Measurements from ENCODE around the gene NRSN2. TPM values are rescaled to one million over a fixed set of nuclear protein-coding genes. Genes with fewer than 3 reads are reported as not detected.

Gene NRSN2
- total RNA-seq, 4 donors from 2014 or later, result 1.3 to 4.7 (median 2.2) TPM

- Histone ChIP-seq H3K4me3 (no peak overlapping the region), H3K4me1 (peaks cover 4 to 7% of the 10 kb centered on the region in 2 donors), H3K9me3 (no peaks in the 10 kb centered on the region), H3K27me3 (no peaks in the 10 kb centered on the region), H3K36me3 (no peaks in the 10 kb centered on the region), H3K27ac (no peak overlapping the region)
- TF ChIP-seq CTCF (IDR thresholded peaks at IDR 0.05 in 4 of 5, conservative IDR thresholded peaks at IDR 0.05 in 1 of 5) (no peak), POLR2A (IDR thresholded peaks at IDR 0.05) (no peak)
- intact Hi-C loops (cut with DNase I; ENCODE audit: low total_unique reads), result no loop called here
- DNase-seq (no peak), ATAC-seq (no peak)
- in situ Hi-C loops (cut with MboI; ENCODE audit: low sequenced_read_pairs in 4 of 4), result loop anchor here in 1 of 4 donors (5.0 kb wide), 1 partner anchor 79 kb away; no protein-coding TSS in a partner anchor
Observed at GRCh38 chr20:403582-403957, 56.7 kb downstream of the NRSN2 start.

- intact Hi-C loops (cut with DNase I; ENCODE audit: low total_unique reads), result no loop called here
- H3K4me1 ChIP-seq, result peaks cover 8 to 12% of the 10 kb centered on the region in 2 donors
- no peaks in the 10 kb centered on the region for H3K36me3 ChIP-seq
- no peaks in the 10 kb centered on the region for H3K27me3 ChIP-seq
- in situ Hi-C loops (cut with MboI; ENCODE audit: low sequenced_read_pairs in 4 of 4), result loop anchor here in 1 of 4 donors (5.0 kb wide), 1 partner anchor 78 kb away; no protein-coding TSS in a partner anchor
- no peak overlapping the region for H3K27ac ChIP-seq
- no peaks in the 10 kb centered on the region for H3K9me3 ChIP-seq
- H3K4me3 ChIP-seq, result no peak overlapping the region
- ATAC-seq, result no peak
- DNase-seq, result no peak
- TF ChIP-seq CTCF (IDR thresholded peaks at IDR 0.05 in 4 of 5, conservative IDR thresholded peaks at IDR 0.05 in 1 of 5) (no peak), POLR2A (IDR thresholded peaks at IDR 0.05) (no peak)
Observed at GRCh38 chr20:404088-404487, 57.2 kb downstream of the NRSN2 start.

Other genes starting within 250 kb of the NRSN2 start
- gene DEFB126, start 204.5 kb upstream of the NRSN2 start, total RNA-seq, result not detected
- gene DEFB127, start 189.7 kb upstream of the NRSN2 start, total RNA-seq, result not detected
- gene DEFB128, start 157.4 kb upstream of the NRSN2 start, total RNA-seq, result not detected
- not detected for gene DEFB129, start 119.9 kb upstream of the NRSN2 start, total RNA-seq
- not detected for gene DEFB132, start 89.4 kb upstream of the NRSN2 start, total RNA-seq
- gene C20orf96, start 56.4 kb upstream of the NRSN2 start, total RNA-seq, result 1 to 10 TPM in 1 of 4 donors, under 1 TPM in 2, not detected in 1; 0.19 to 1.5 (median 0.58) TPM
- 1 to 10 TPM; 6.7 to 9.4 (median 7.9) TPM for gene ZCCHC3, start 49.5 kb upstream of the NRSN2 start, total RNA-seq
- gene SOX12, start 21.6 kb upstream of the NRSN2 start, total RNA-seq, result 1 to 10 TPM in 1 of 4 donors, under 1 TPM in 3; 0.15 to 1.4 (median 0.65) TPM
- 1 to 10 TPM in 2 of 4 donors, under 1 TPM in 1, not detected in 1; 0.58 to 3.0 (median 2.4) TPM for gene TRIB3, start 33.6 kb downstream of the NRSN2 start, total RNA-seq
- gene RBCK1, start 61.2 kb downstream of the NRSN2 start, total RNA-seq, result 10 to 100 TPM; 38.6 to 76.5 (median 62.6) TPM
- 10 to 100 TPM; 28.9 to 39.0 (median 34.0) TPM for gene TBC1D20, start 115.4 kb downstream of the NRSN2 start, total RNA-seq
- gene CSNK2A1, start 196.7 kb downstream of the NRSN2 start, total RNA-seq, result 100 to 1,000 TPM; 108 to 180 (median 157) TPM

All from gastrocnemius medialis (tissue), 4 donors.